GM18505 (cell line): Measurements from ENCODE around the gene CCL27.

Experiments
- ATAC-seq: cut with Tn5 transposase; IDR thresholded peaks from one replicate; pipeline ENCODE4 v1.9.1; 2021; ENCODE audit not compliant: unreplicated experiment
- POLR2A ChIP-seq: IDR thresholded peaks from 4 replicates; pipeline ENCODE4 v1.6.1; 2011; ENCODE audit warnings: borderline replicate concordance; ENCODE audit not compliant: insufficient read depth, insufficient read length; ENCODE audit errors: extremely low read depth

The CCL27 gene

GRCh38 chr9:34634551-34635248 lies 27.8 kb downstream of the CCL27 start:
- no peak for ATAC-seq
- TF ChIP-seq POLR2A = no peak

- TF ChIP-seq POLR2A = no peak
- no peak for ATAC-seq
Observed at GRCh38 chr9:34633851-34634550, 28.5 kb downstream of the CCL27 start.

GRCh38 chr9:34633166-34633565 lies 29.3 kb downstream of the CCL27 start:
- no peak for TF ChIP-seq POLR2A
- no peak for ATAC-seq

GRCh38 chr9:34630402-34631154 lies 31.9 kb downstream of the CCL27 start:
- TF ChIP-seq POLR2A = no peak
- no peak for ATAC-seq

- no peak for ATAC-seq
- TF ChIP-seq POLR2A = no peak
Observed at GRCh38 chr9:34629491-34629808, 33.0 kb downstream of the CCL27 start.

GRCh38 chr9:34628656-34629490 lies 33.6 kb downstream of the CCL27 start, which contains the start of gene ARID3C:
Gene ARID3C (minus strand): TSS chr9:34629066. CDS start chr9:34628014, 1,052 bp downstream.
- no peak for TF ChIP-seq POLR2A
- ATAC-seq = no peak

- no peak for ATAC-seq
- TF ChIP-seq POLR2A = no peak
Observed at GRCh38 chr9:34627716-34628655, 34.5 kb downstream of the CCL27 start.

GRCh38 chr9:34625186-34625486 lies 37.3 kb downstream of the CCL27 start:
- no peak for ATAC-seq
- TF ChIP-seq POLR2A = no peak

- no peak for ATAC-seq
- no peak for TF ChIP-seq POLR2A
Observed at GRCh38 chr9:34624475-34625185, 37.8 kb downstream of the CCL27 start.

- ATAC-seq = no peak
- TF ChIP-seq POLR2A = no peak
Observed at GRCh38 chr9:34623374-34624235, 38.9 kb downstream of the CCL27 start.
